HL-60 (cell line): Measurements from ENCODE around the gene HSPA2.
"Not testable (repeated sequence)": the region's sequence is repeated elsewhere in the genome, so short reads cannot be mapped to it uniquely, and the experiment has no call there.

Experiments
- DNase-seq, 2 experiments: peaks; one replicate each; pipeline ENCODE4 v3.0.0-alpha.2; 2010 to 2020; ENCODE audit warnings: low read depth in 1 of 2, low spot score in 1 of 2
- H3K27ac ChIP-seq: fragments of 250-450 bp; sonication (Bioruptor Pico); replicated peaks from 2 replicates; pipeline ENCODE4 v1.5.1; 2020; ENCODE audit warnings: mild to moderate bottlenecking, moderate library complexity
- H3K27me3 ChIP-seq: fragments of 250-450 bp; sonication (Bioruptor Pico); 2 replicates; pipeline ENCODE4 v1.5.1; 2021; ENCODE audit warnings: mild to moderate bottlenecking, moderate library complexity; ENCODE audit not compliant: insufficient read depth, poor library complexity, severe bottlenecking
- H3K4me3 ChIP-seq: replicated peaks from 2 replicates; pipeline ENCODE4 v1.5.1; 2011; ENCODE audit warnings: mild to moderate bottlenecking, control low read depth, low read length; ENCODE audit not compliant: insufficient read depth
- CTCF ChIP-seq: IDR thresholded peaks from one replicate; pipeline ENCODE4 v1.5.1; 2011; ENCODE audit warnings: low read length, control low read depth, inconsistent platforms; ENCODE audit not compliant: insufficient read depth
- GABPA ChIP-seq: IDR thresholded peaks from 2 replicates; pipeline ENCODE4 v1.6.1; 2012; ENCODE audit warnings: low read depth
- POLR2AphosphoS5 ChIP-seq: IDR thresholded peaks from 2 replicates; pipeline ENCODE4 v1.6.1; 2012; ENCODE audit warnings: low read depth
- REST ChIP-seq: IDR thresholded peaks from 2 replicates; pipeline ENCODE4 v1.6.1; 2012; ENCODE audit warnings: low read depth; ENCODE audit not compliant: insufficient replicate concordance
- SPI1 ChIP-seq: IDR thresholded peaks from 2 replicates; pipeline ENCODE4 v1.6.1; 2012; ENCODE audit warnings: low read depth, mild to moderate bottlenecking, borderline replicate concordance

Gene HSPA2

GRCh38 chr14:64550621-64551333, 10.2 kb downstream of the HSPA2 start:
- no peak for DNase-seq
- TF ChIP-seq REST (no peak), POLR2AphosphoS5 (no peak), GABPA (no peak), SPI1 (no peak), CTCF (no peak)
- H3K27me3 ChIP-seq: peaks cover 4% of the 10 kb centered on the region

GRCh38 chr14:64554556-64554955, 14.0 kb downstream of the HSPA2 start:
- DNase-seq: no peak
- Histone ChIP-seq H3K27ac (no peak overlapping the region), H3K4me3 (no peak overlapping the region), H3K27me3 (peaks cover 4% of the 10 kb centered on the region)
- TF ChIP-seq GABPA (no peak), REST (no peak), CTCF (no peak), SPI1 (no peak), POLR2AphosphoS5 (no peak)

More at GRCh38 chr14:64550621-64551333, 10.2 kb downstream of the HSPA2 start:
- no peak overlapping the region for H3K4me3 ChIP-seq
- no peak overlapping the region for H3K27ac ChIP-seq

- Histone ChIP-seq H3K27me3 (no peaks in the 10 kb centered on the region), H3K4me3 (no peak overlapping the region), H3K27ac (no peak overlapping the region)
- no peak for TF ChIP-seq GABPA
- no peak for TF ChIP-seq POLR2AphosphoS5
- no peak for TF ChIP-seq SPI1
- no peak for TF ChIP-seq REST
- TF ChIP-seq CTCF: no peak
- DNase-seq: no peak
These were observed 16.0 kb downstream of the HSPA2 start for GRCh38 chr14:64556526-64556925.

- not testable (repeated sequence) for H3K4me3 ChIP-seq, H3K27ac ChIP-seq, DNase-seq, H3K27me3 ChIP-seq
These were observed 17.7 kb downstream of the HSPA2 start for GRCh38 chr14:64558216-64558615.
